ENCODE measurements around the gene PPP1R1A. TPM values are rescaled to one million over a fixed set of nuclear protein-coding genes. Genes with fewer than 3 reads are reported as not detected.

The PPP1R1A gene
- total RNA-seq, 1 donor from 2014 or later, result 239 TPM

GRCh38 chr12:54555670-54556257 is 32.7 kb downstream of the PPP1R1A start:
- ATAC-seq (no peak), DNase-seq (ENCODE audit: missing footprints) (no peak)
- intact Hi-C loops (cut with DNase I), result no loop called here

GRCh38 chr12:54549774-54550451 is 38.5 kb downstream of the PPP1R1A start:
- no peak for ATAC-seq
- no peak for DNase-seq (ENCODE audit: missing footprints)
- intact Hi-C loops (cut with DNase I), result no loop called here

DNA sequence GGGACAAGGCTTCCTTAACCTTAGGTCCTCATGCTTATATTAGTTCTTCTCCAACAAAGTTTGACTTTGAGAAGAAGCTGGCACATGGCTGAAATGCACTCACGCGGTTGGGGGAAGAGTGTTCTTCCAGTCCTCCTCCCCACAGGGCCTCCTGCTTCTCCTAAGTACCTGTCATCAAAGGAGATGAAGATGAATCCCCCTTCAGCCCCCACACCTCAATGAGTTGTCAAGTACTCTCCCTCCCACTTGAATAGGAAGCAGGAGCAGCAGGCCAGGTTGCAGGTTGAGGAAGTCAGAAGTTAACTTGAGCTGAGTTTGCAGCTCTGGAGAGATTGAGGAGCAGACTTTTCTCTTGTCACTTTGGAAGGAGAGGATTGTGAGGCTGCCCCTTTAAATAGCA is 41.9 kb downstream of the PPP1R1A start:
- intact Hi-C loops (cut with DNase I), result no loop called here
- no peak for DNase-seq (ENCODE audit: missing footprints)
- ATAC-seq, result no peak

DNA sequence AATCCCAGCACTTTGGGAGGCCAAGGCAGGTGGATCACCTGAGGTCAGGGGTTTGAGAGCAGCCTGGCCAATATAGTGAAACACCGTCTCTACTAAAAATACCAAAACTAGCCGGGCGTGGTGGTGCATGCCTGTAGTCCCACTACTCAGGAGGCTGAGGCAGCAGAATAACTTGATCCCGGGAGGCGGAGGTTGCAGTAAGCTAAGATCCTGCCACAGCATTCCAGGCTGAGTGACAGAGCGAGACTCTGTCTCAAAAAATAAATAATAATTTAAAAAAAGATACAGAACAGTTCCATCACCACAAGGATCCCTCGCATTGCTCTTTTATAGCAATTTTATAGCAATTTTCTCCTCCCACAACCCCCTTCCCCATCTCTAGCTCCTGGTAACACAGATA is 43.7 kb downstream of the PPP1R1A start:
- DNase-seq (ENCODE audit: missing footprints) (no peak), ATAC-seq (no peak)
- intact Hi-C loops (cut with DNase I), result no loop called here

- DNase-seq (ENCODE audit: missing footprints) (no peak), ATAC-seq (no peak)
- intact Hi-C loops (cut with DNase I), result no loop called here
Observed at GRCh38 chr12:54543526-54543925, 44.9 kb downstream of the PPP1R1A start.

GRCh38 chr12:54541751-54542290 is 46.6 kb downstream of the PPP1R1A start:
- no peak for ATAC-seq
- intact Hi-C loops (cut with DNase I), result no loop called here
- DNase-seq (ENCODE audit: missing footprints), result no peak

- intact Hi-C loops (cut with DNase I), result no loop called here
Observed at GRCh38 chr12:54538136-54538700, 50.2 kb downstream of the PPP1R1A start.

DNA sequence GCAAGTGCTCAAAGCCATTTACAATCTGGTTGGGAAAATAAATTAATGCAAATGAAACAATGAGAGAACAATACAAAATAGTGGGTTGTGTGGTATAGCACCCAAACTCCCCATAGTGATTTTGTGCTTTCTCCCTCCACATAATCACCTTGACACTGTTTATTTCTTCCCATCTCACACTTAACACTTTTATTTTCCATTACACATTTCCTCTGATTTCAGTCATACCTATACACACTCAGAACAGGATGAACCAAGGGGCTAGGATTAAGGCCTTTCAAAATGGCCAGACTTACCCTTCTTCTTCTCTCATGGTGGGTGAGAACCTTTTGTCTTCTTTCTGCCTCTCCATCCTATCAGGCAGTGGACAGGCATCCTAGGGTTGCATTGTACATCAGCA is 53.0 kb downstream of the PPP1R1A start:
- ATAC-seq (no peak), DNase-seq (ENCODE audit: missing footprints) (no peak)
- intact Hi-C loops (cut with DNase I), result no loop called here

More at GRCh38 chr12:54538136-54538700, 50.2 kb downstream of the PPP1R1A start:
- DNase-seq (ENCODE audit: missing footprints), result no peak
- ATAC-seq, result no peak

DNA sequence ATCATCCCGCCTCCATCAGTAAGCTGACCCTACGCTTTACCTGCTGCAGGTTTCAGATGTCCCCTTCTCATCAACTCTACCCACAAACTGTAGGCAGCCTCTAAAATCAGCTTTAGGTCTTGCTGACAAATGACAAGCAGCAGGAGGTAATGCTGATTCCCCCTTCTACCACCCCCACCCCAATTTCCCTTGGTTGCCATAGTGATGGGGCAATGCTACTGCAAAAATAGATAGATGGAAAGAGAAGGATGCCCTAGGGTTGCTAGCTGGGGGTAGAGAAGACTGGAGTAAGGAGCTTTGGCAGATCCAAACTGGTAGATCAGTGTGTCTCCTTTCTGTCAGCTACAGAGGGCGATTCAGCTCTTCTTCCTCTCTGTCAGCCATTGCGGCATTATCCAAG is 58.9 kb downstream of the PPP1R1A start:
- intact Hi-C loops (cut with DNase I), result loop anchor here (5.0 kb wide), 1 partner anchor 428 kb away; no protein-coding TSS in a partner anchor
- DNase-seq (ENCODE audit: missing footprints) (no peak), ATAC-seq (no peak)

Other genes with a start within 250 kb of the PPP1R1A start
- 0.22 TPM for gene GPR84, start 224.2 kb downstream of the PPP1R1A start, total RNA-seq
- 11.6 TPM for gene ZNF385A, start 203.9 kb downstream of the PPP1R1A start, total RNA-seq
- gene ITGA5, start 169.4 kb downstream of the PPP1R1A start, total RNA-seq, result 53.5 TPM
- gene GTSF1, start 115.1 kb downstream of the PPP1R1A start, total RNA-seq, result 0.38 TPM
- 10.7 TPM for gene NCKAP1L, start 90.9 kb downstream of the PPP1R1A start, total RNA-seq
- 2.7 TPM for gene PDE1B, start 39.1 kb downstream of the PPP1R1A start, total RNA-seq
- not detected for gene LACRT, start 46.2 kb upstream of the PPP1R1A start, total RNA-seq
- gene DCD, start 59.7 kb upstream of the PPP1R1A start, total RNA-seq, result not detected